H1 (cell line): Measurements from ENCODE around the gene POLR2C. TPM values are rescaled to one million over a fixed set of nuclear protein-coding genes. Genes with fewer than 3 reads are reported as not detected.

Experiments used
- CTCF ChIA-PET: fragments of 300-600 bp; sonication (Branson Sonifier 250); formaldehyde crosslinking; loops from one replicate; lab custom pipeline; 2021; ENCODE audit not compliant: partially characterized antibody; lab: Charles Lee
- POLR2A ChIA-PET: fragments of 300-600 bp; sonication (Branson Sonifier 250); formaldehyde crosslinking; loops from one replicate; lab custom pipeline; 2021; ENCODE audit warnings: inconsistent platforms; ENCODE audit not compliant: partially characterized antibody; lab: Charles Lee
- DNase-seq, 2 experiments: peaks; one replicate each; pipeline versions ENCODE4 v3.0.0 to v3.0.0-alpha.2; 2010 to 2022; ENCODE audit warnings: low spot score in 2 of 2, low read depth in 1 of 2, mixed read lengths in 1 of 2
- FAIRE-seq: peaks from 2 replicates; lab custom pipeline; 2011; peaks lifted over from hg19 to GRCh38; lab: Jason Lieb, UNC
- H2AFZ ChIP-seq: 2 replicates; pipeline ENCODE4 v1.8.1; 2012; ENCODE audit warnings: low read length, inconsistent platforms
- H2AK5ac ChIP-seq: 2 replicates; pipeline ENCODE4 v1.6.1; 2013; ENCODE audit warnings: low read depth, low read length
- H2BK120ac ChIP-seq: replicated peaks from 2 replicates; pipeline ENCODE3; 2013; ENCODE audit warnings: low read depth, low read length, inconsistent platforms
- H2BK12ac ChIP-seq: 2 replicates; pipeline ENCODE4 v1.6.1; 2013; ENCODE audit warnings: low read depth, low read length
- H2BK15ac ChIP-seq: 2 replicates; pipeline ENCODE4 v1.6.1; 2013; ENCODE audit warnings: low read length
- H2BK20ac ChIP-seq: 2 replicates; pipeline ENCODE4 v1.6.1; 2013; ENCODE audit warnings: low read length
- H2BK5ac ChIP-seq: 2 replicates; pipeline ENCODE4 v1.6.1; 2013; ENCODE audit warnings: low read depth, low read length
- H3K14ac ChIP-seq: 2 replicates; pipeline ENCODE4 v1.6.1; 2013; ENCODE audit warnings: inconsistent platforms; ENCODE audit not compliant: insufficient read length
- H3K18ac ChIP-seq: 2 replicates; pipeline ENCODE4 v1.6.1; 2013; ENCODE audit warnings: low read length; ENCODE audit errors: extremely low read depth
- H3K23ac ChIP-seq: 2 replicates; pipeline ENCODE4 v1.6.1; 2013; ENCODE audit warnings: inconsistent platforms; ENCODE audit not compliant: insufficient read length
- H3K23me2 ChIP-seq: 2 replicates; pipeline ENCODE4 v1.6.1; 2013; ENCODE audit warnings: low read depth, low read length
- H3K27ac ChIP-seq: 2 replicates; pipeline ENCODE4 v1.6.1; 2011; ENCODE audit warnings: low read depth, low read length, inconsistent platforms
- H3K27me3 ChIP-seq, 4 experiments: replicated peaks in 1 of 4; 1 replicate in 1 of 4; 2 replicates in 3 of 4; pipeline versions ENCODE4 v1.6.1 to v1.8.1; 2011 to 2013; ENCODE audit warnings: low read length in 3 of 4, mild to moderate bottlenecking in 3 of 4, inconsistent platforms in 2 of 4, mixed read lengths in 2 of 4, moderate library complexity in 1 of 4; ENCODE audit not compliant: control insufficient read depth in 3 of 4, insufficient read depth in 3 of 4; ENCODE audit errors: extremely low read depth in 1 of 4
- H3K36me3 ChIP-seq, 4 experiments: 2 replicates each; pipeline versions ENCODE4 v1.6.1 to v1.8.1; 2011 to 2013; ENCODE audit warnings: mild to moderate bottlenecking in 4 of 4, low read length in 3 of 4, moderate library complexity in 2 of 4, control low read depth in 1 of 4, inconsistent platforms in 1 of 4; ENCODE audit not compliant: insufficient read depth in 4 of 4, control insufficient read depth in 2 of 4
- H3K4ac ChIP-seq: replicated peaks from 2 replicates; pipeline ENCODE3; 2013; ENCODE audit warnings: low read length, low read depth, mixed read lengths, inconsistent platforms; ENCODE audit not compliant: insufficient read length
- H3K4me1 ChIP-seq, 4 experiments: replicated peaks in 1 of 4; 1 replicate in 1 of 4; 2 replicates in 3 of 4; pipeline versions ENCODE4 v1.6.1 to v1.8.1; 2011 to 2013; ENCODE audit warnings: low read length in 3 of 4, inconsistent platforms in 2 of 4, mixed read lengths in 1 of 4; ENCODE audit not compliant: insufficient read depth in 4 of 4, control insufficient read depth in 3 of 4
- H3K4me2 ChIP-seq, 2 experiments: 2 replicates each; pipeline versions ENCODE4 v1.6.1 to v1.8.1; 2011 to 2013; ENCODE audit warnings: low read depth in 2 of 2, low read length in 2 of 2, control low read depth in 1 of 2, inconsistent platforms in 1 of 2, mild to moderate bottlenecking in 1 of 2; ENCODE audit not compliant: insufficient read depth in 1 of 2
- H3K4me3 ChIP-seq, 4 experiments: fragments of 200-600, 300-600 bp in 1 of 4; sonication (generic), shearing (Covaris generic), sonication (Bioruptor Twin) in 1 of 4; 2 replicates each; pipeline versions ENCODE4 v1.5.1 to v1.8.1; 2011 to 2016; ENCODE audit warnings: low read length in 4 of 4, low read depth in 3 of 4, control low read depth in 2 of 4, inconsistent platforms in 2 of 4, mild to moderate bottlenecking in 2 of 4, mixed read lengths in 1 of 4, moderate library complexity in 1 of 4; ENCODE audit not compliant: insufficient read depth in 2 of 4; ENCODE audit errors: extremely low read depth in 1 of 4
- H3K56ac ChIP-seq: replicated peaks from 2 replicates; pipeline ENCODE3; 2013; ENCODE audit warnings: low read depth, mild to moderate bottlenecking, mixed read lengths, low read length, inconsistent platforms; ENCODE audit not compliant: insufficient read length
- H3K79me1 ChIP-seq: 2 replicates; pipeline ENCODE4 v1.6.1; 2013; ENCODE audit warnings: low read depth, low read length, control low read depth
- H3K79me2 ChIP-seq, 2 experiments: 2 replicates each; pipeline versions ENCODE4 v1.6.1 to v1.8.1; 2012 to 2013; ENCODE audit warnings: low read length in 2 of 2, mild to moderate bottlenecking in 2 of 2, inconsistent platforms in 1 of 2; ENCODE audit not compliant: insufficient read depth in 2 of 2, control insufficient read depth in 1 of 2
- H3K9ac ChIP-seq, 4 experiments: replicated peaks in 1 of 4; 1 replicate in 1 of 4; 2 replicates in 3 of 4; pipeline versions ENCODE4 v1.6.1 to v1.8.1; 2011 to 2013; ENCODE audit warnings: low read depth in 3 of 4, low read length in 3 of 4, control low read depth in 2 of 4, mild to moderate bottlenecking in 2 of 4, moderate library complexity in 2 of 4, inconsistent platforms in 1 of 4; ENCODE audit errors: extremely low read depth in 1 of 4
- H3K9me3 ChIP-seq, 2 experiments: 2 replicates each; pipeline versions ENCODE4 v1.6.1 to v1.8.1; 2012 to 2013; ENCODE audit warnings: mild to moderate bottlenecking in 2 of 2, moderate library complexity in 2 of 2, control low read depth in 1 of 2, inconsistent platforms in 1 of 2, low read depth in 1 of 2, low read length in 1 of 2, mixed read lengths in 1 of 2; ENCODE audit not compliant: insufficient read depth in 2 of 2
- H4K20me1 ChIP-seq, 2 experiments: replicated peaks in 1 of 2; 2 replicates each; pipeline versions ENCODE3 to v1.8.1; 2011 to 2013; ENCODE audit warnings: inconsistent platforms in 2 of 2, low read length in 2 of 2, mild to moderate bottlenecking in 1 of 2; ENCODE audit not compliant: insufficient read depth in 2 of 2, control insufficient read depth in 1 of 2
- H4K5ac ChIP-seq: 2 replicates; pipeline ENCODE4 v1.6.1; 2013; ENCODE audit warnings: low read length, low read depth, mixed read lengths, inconsistent platforms; ENCODE audit not compliant: insufficient read length
- H4K8ac ChIP-seq: 2 replicates; pipeline ENCODE4 v1.8.0; 2013; ENCODE audit warnings: mild to moderate bottlenecking, moderate library complexity, low read length, inconsistent platforms; ENCODE audit not compliant: insufficient read depth; ENCODE audit errors: extremely low read depth
- H4K91ac ChIP-seq: replicated peaks from 2 replicates; pipeline ENCODE3; 2013; ENCODE audit warnings: low read length, mixed read lengths, inconsistent platforms; ENCODE audit not compliant: insufficient read length
- ASH2L ChIP-seq: fragments of 200-600, 300-600 bp; sonication (generic); IDR thresholded peaks from one replicate; pipeline ENCODE4 v1.7.1; 2017; ENCODE audit warnings: low read length
- CBX8 ChIP-seq: fragments of 300-800, 300-1000 bp; sonication (generic); IDR thresholded peaks from 2 replicates; pipeline ENCODE4 v1.7.1; 2016; ENCODE audit warnings: low read depth, low read length, borderline replicate concordance
- EZH2 ChIP-seq: fragments of 200-600 bp; sonication (generic); IDR thresholded peaks from 2 replicates; pipeline ENCODE4 v1.7.1; 2012; ENCODE audit warnings: low read depth, mild to moderate bottlenecking, moderate library complexity, low read length, inconsistent platforms; ENCODE audit not compliant: severe bottlenecking
- FOSL1 ChIP-seq: IDR thresholded peaks from 2 replicates; pipeline ENCODE4 v1.6.1; 2011; ENCODE audit warnings: mild to moderate bottlenecking, low read depth, low read length, moderate library complexity; ENCODE audit not compliant: insufficient read depth
- PHF8 ChIP-seq: fragments of 200-600 bp; sonication (generic); conservative IDR thresholded peaks from 2 replicates; pipeline ENCODE4 v1.7.1; 2012; ENCODE audit warnings: low read depth, mild to moderate bottlenecking, inconsistent platforms, low read length, moderate library complexity
- SUZ12 ChIP-seq: fragments of 200-600 bp; sonication (generic); IDR thresholded peaks from 2 replicates; pipeline ENCODE4 v1.6.1; 2012; ENCODE audit warnings: mild to moderate bottlenecking, inconsistent platforms, low read length, moderate library complexity, mixed read lengths
- ZNF274 ChIP-seq: IDR thresholded peaks from 2 replicates; pipeline ENCODE4 v1.7.0; 2012; ENCODE audit warnings: low read length, borderline replicate concordance; ENCODE audit errors: extremely low read depth
- WGBS, 2 experiments: shearing (Covaris generic) in 1 of 2; methylation state at CpG; one replicate each; pipeline versions ENCODE4 v1.1.6 to v1.1.7; 2013 to 2015; ENCODE audit warnings: low lambda C conversion rate in 2 of 2, mixed read lengths in 2 of 2, inconsistent platforms in 1 of 2, low coverage in 1 of 2, missing lambda C conversion rate in 1 of 2; ENCODE audit not compliant: insufficient replicate concordance in 2 of 2, insufficient coverage in 1 of 2, insufficient read length in 1 of 2; ENCODE audit errors: extremely low coverage in 1 of 2, missing lambda C conversion rate in 1 of 2; 5-methylcytosine and 5-hydroxymethylcytosine counted together
- polyA plus RNA-seq, 7 experiments: library from polyadenylated mRNA; depleted of rRNA in 3 of 7; stranded (reverse) in 5 of 7; unstranded in 2 of 7; fragments of >200 nt in 5 of 7; fragments of 200-250 nt in 2 of 7; gene quantifications; 1 replicate in 5 of 7; 2 replicates in 1 of 7; 4 replicates in 1 of 7; pipeline versions ENCODE4 v1.2.1 to v1.2.3, GENCODE V29; 2011 to 2013; ENCODE audit warnings: missing spikeins in 2 of 7, mixed read lengths in 2 of 7
- total RNA-seq: library from RNA; stranded (reverse); fragmentation: NEBNext Ultra II Directional; extraction: Animal tissue kit (Norgen Biotek cat#: 25700); gene quantifications from 2 replicates; pipeline ENCODE4 v1.2.1, GENCODE V29; 2021

The POLR2C gene
- total and polyA plus RNA-seq, 2 of the 8 experiments (the other 6 are each of a cell fraction or from before 2014, with no cell fraction given), result 72.5 to 132 TPM

- H3K27ac ChIP-seq, result 0 out of 2 replicates have a peak overlapping the region, but pooled peaks have one; percentile 19
- no peak overlapping the region for H3K18ac ChIP-seq
- H4K20me1 ChIP-seq, result peaks cover 2 to 3% of the 10 kb centered on the region in 2 experiments
- H3K4me2 ChIP-seq, result no peak overlapping the region; a peak in 1 of 4 replicates
- no peak overlapping the region for H2BK5ac ChIP-seq
- WGBS, 2 experiments, result 100% methylated on average over 1 of the region's 1 CpG; no CpG with 5 or more reads in 1 of the 2 experiments
- peaks cover 4% of the 10 kb centered on the region; the same call in 1 of the 2 replicates for H3K79me1 ChIP-seq
- no peaks in the 10 kb centered on the region; the same call in 1 of the 2 replicates for H3K23me2 ChIP-seq
- FAIRE-seq (no peak), DNase-seq (no peak)
- ChIA-PET POLR2A (interaction anchor here (0.6 to 3.2 kb wide), 7 partner anchors 8 to 285 kb away, joined by 3 to 30 read pairs (median 6); partner anchors contain the start of genes CIAPIN1, COQ9, POLR2C and PSME3IP1), CTCF (interaction anchor here (1.1 to 15.0 kb wide), 4 partner anchors 10 to 69 kb away, joined by 3 to 210 read pairs (median 74); partner anchors contain the start of gene POLR2C)
- no peaks in the 10 kb centered on the region for H3K27me3 ChIP-seq
- H3K23ac ChIP-seq, result no peak overlapping the region
- H3K36me3 ChIP-seq, result peaks cover 17 to 60% (median 36%) of the 10 kb centered on the region in 4 experiments
- H2BK20ac ChIP-seq, result no peak overlapping the region
- H2AK5ac ChIP-seq, result no peak overlapping the region
- H3K4ac ChIP-seq, result no peak overlapping the region
- no peak overlapping the region for H3K4me3 ChIP-seq
- peaks cover 8 to 33% (median 27%) of the 10 kb centered on the region in 4 experiments for H3K4me1 ChIP-seq
- no peak overlapping the region for H2BK120ac ChIP-seq
- H4K91ac ChIP-seq, result no peak overlapping the region
- no peak overlapping the region for H2AFZ ChIP-seq
- H3K56ac ChIP-seq, result no peak overlapping the region
- H3K79me2 ChIP-seq, result no peaks in the 10 kb centered on the region
- no peaks in the 10 kb centered on the region for H3K9me3 ChIP-seq
- no peak overlapping the region for H2BK12ac ChIP-seq
- H4K5ac ChIP-seq, result no peak overlapping the region
- H3K9ac ChIP-seq, result no peak overlapping the region
- H3K14ac ChIP-seq, result no peak overlapping the region
- H4K8ac ChIP-seq, result no peak overlapping the region
- H2BK15ac ChIP-seq, result no peak overlapping the region
- no peak for TF ChIP-seq CBX8
- no peak for TF ChIP-seq SUZ12
- TF ChIP-seq FOSL1, result no peak
- TF ChIP-seq ZNF274, result no peak
- no peak for TF ChIP-seq ASH2L
- no peak for TF ChIP-seq PHF8
- TF ChIP-seq EZH2, result no peak
These were observed 8.7 kb downstream of the POLR2C start for GRCh38 chr16:57471209-57471608.
